GM19467 (cell line): Measurements from ENCODE around the gene TTC27.
"Not testable (repeated sequence)": the region's sequence is repeated elsewhere in the genome, so short reads cannot be mapped to it uniquely, and the experiment has no call there.

Source experiments
- ATAC-seq: cut with Tn5 transposase; IDR thresholded peaks from one replicate; pipeline ENCODE4 v1.9.1; 2021; ENCODE audit warnings: mild to moderate bottlenecking, moderate library complexity; ENCODE audit not compliant: unreplicated experiment

Gene TTC27

DNA sequence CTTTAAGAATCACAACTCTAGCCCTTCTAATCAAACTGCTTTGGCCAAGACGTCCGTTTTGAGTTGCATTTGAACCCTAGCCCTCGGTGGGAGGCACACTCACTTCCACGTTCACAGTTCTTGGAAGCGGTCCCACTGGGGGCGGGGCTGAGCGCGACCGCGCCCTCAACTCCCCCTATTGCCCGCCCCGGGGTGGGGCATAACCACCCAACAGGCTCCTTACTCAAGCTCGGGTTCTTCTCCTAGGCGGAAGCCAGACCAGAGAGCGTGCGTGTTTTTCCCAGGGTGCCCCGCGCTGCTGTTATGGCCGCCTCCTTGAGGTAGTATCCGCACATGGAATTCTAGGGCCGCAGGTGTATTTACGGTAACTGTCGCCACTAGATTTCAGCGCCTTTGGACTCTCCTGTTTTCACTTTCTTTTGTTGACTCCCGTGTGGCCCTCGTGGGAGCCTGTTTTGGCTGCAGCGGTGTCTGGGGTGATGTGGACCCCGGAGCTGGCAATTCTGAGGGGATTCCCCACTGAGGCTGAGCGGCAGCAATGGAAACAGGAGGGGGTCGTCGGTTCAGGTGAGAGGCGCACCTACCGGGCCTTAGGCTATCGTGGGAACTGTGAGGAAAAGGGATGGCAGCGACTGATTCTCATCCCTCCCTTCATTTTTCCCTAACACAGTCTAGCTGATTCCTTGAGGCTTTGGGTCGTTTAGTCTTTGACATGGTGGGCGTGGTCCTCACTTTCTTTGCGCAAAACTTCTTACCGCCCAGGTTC, at the start of gene TTC27:
Gene TTC27 (plus strand): TSS at position 237 of the 766 bp plus-strand sequence. CDS start 243 bp downstream, at position 480.
- ATAC-seq = peak; percentile 100

DNA sequence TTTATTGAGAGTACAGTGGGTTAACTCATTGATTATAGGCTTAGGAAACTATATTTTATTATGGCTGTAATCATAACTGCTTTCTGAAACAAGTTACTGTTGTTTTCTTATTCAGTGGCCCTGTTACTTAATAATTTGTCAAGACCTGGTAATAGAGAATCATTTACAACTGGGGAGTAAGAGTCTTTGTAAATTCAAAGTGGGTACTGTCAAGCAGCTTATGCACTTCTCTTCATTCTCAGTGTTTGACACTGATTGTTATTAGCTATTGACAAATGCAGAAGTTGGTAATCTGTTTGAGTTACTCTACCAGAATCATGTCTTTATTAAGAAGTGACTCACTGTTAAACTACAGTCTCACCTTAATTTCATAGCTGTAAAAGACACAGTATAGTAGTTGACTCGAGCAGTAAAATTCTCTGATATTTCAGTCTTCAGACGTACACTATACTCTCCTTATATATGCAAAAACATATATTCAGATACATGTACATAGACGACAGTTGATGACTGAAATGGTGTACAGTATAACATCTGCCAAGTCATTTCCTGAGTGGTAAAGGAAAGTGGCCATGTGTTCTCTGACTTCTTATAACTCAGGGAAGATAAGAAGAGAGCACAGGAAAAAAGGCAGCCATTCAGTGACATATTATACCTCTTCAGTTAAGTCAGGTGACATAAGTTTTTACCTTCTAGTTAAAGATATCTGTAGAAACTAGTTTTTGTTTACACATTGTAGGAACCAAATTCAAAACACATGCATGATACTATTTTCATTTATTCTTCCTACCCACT, 36.0 kb upstream of the TTC27 start:
- peak; percentile 58 for ATAC-seq

DNA sequence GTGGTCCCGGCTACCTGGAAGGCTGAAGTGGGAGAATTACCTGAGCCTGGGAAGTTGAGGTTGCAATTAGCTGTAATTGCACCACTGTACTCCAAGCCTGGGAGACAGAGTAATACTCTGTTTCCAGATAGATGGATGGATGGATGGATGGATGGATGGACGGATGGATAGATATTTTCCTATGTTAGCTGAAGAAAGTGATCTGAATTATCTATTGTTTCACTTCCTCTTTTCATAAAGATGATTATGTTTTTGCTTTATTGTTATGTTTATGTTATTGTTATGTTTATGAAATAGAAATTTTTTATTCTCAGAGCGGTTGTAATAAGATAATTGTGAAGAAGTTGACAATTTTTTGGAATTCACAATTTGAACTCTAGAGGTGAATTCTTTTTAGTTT, 33.3 kb upstream of the TTC27 start:
- no peak for ATAC-seq

DNA sequence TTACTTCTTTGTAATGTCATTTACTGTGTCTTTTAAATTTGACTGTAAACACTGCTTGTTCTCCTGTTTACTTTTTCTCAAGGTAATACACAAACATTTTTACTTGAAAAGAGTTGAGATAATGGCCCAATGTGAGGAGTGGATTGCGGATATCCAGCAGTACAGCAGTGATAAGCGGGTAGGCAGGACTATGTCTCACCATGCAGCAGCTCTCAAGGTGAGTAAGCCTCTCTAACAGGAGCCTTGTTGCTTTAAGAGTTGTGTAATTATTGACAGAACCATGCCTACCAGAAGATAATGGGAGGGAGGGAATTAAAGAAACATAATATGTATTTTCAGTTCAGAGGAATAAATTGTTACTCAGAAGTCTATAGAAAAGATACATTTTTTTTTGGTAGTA, 16.5 kb upstream of the TTC27 start:
- ATAC-seq = no peak

DNA sequence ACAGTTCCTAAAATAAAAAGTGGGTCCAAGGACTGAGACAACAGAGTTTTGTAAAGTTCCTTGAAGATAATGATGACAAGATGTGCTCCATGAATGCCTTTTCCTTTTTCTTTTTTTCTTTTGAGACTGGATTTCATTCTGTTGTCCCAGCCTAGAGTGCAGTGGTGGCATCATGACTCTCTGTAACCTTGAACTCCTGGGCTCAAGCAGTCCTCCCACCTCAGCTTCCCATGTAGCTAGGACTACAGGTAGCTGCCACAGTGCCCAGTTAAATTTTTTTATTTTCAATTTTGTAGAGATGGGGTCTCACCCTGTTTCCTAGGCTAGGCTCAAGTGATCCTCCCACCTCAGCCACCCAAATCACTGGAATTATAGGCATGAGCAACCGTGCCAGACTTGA, 16.1 kb upstream of the TTC27 start:
- ATAC-seq = no peak

DNA sequence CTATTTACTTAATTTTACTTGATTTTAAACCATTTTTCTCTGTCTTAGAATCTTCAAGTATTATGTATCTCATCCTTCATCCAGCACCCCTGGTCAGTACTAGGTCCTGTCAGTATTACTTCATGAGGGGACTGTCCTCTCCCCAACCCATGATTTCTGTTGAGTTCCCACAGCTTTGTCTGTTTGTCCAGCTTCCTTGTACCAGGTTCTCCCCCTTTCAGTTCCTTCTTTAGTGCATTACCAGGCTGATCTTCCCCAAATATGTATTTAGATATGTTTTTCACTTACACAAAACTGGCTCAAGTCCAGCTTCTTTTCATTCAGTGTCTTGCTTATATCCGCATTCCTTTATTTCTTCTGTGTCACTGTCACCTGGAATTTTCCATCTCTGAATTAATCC, 13.8 kb upstream of the TTC27 start:
- ATAC-seq = no peak

DNA sequence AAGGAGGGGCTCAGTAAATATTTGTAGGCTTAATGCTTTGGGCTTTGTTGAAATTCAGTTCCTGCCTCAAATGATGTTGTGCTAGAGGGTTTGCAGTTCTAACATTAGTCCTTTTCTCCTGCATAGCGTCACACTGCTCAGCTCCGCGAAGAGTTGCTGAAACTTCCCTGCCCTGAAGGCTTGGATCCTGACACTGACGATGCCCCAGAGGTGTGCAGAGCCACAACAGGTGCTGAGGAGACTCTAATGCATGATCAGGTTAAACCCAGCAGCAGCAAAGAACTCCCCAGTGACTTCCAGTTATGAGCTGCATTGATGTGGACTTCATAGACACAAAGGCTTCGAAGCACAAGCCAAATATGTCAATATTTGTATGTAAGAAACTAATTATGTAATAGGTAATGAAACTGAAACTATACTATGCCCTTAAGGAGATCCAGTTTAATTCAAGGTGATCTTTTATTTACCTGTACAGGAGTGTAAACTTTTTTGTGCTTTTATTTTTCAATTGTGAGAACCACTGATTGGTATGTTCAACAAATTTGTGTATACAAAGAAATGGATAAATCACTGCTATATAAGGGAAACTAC, 10.2 kb upstream of the TTC27 start:
- no peak for ATAC-seq

DNA sequence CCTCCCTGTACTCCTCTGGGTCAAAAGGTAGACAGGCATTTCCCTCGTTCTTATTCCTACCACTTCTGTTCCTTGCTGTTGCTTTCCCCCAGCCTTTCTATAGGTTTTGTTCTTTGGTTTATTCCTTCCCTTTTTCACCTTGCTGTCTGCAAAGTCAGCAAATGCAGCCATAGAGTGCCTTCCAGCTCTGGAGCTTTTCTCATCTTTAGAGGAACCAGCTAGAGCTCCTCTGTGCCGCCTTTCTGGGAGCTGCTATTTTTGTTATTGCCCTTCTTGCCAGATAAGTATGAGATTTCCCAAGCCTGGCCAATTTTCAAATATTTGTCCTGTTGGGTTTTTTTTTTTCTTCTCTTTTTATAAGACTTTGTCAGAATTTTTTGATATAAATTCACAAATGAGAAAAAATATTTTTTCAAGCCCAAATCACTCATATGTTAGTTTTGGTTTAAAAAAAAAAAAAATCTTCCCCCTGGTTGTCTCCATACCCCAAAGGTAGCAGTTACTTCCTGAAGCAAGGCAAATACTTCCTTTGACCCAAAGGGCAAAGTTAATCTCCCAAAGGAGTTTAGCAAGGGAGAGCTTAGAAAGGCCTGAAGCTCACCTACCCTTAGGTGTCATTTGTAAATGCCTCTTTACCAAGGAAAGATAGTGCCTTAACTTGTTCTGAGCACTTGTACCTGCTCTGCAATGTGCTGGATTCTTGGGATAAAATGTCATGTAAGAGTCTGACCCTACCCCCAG, 5.1 kb upstream of the TTC27 start:
- ATAC-seq = no peak

DNA sequence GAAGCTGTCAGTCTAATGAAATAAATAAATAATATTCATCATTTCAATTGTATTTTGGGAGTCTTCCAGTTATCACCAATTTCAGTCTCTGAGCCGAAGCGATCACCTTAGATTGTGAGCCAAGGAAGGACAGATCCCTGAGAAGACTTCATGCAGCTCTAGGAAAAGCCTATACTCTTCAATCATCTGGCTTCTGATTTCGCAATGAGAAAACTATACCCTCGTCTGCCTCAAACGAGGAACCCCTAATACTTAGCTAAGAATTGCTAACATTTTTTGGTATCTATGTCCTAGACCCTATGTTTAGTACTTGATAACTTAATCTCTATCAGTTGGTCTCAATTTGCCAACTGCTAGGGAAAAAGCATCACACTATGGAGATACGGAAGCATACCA, 4.5 kb upstream of the TTC27 start:
- no peak for ATAC-seq

DNA sequence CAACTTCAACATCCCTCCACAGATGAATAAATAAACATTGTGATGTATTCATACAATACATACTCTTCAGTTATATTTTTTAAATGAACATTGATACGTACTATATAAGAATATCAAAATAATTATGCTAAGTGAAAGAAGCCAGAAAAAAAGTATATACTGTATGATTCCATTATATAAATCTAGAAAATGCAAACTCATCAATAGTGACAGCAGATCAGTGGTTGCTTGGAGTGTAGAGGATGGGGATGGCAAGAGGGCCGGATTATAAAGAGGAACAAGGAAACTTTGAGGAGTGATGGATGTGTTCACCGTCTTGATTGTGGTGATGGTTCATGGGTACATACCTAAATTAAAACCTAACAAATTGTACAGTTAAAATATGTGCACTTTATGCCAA, 3.0 kb upstream of the TTC27 start:
- ATAC-seq = no peak

DNA sequence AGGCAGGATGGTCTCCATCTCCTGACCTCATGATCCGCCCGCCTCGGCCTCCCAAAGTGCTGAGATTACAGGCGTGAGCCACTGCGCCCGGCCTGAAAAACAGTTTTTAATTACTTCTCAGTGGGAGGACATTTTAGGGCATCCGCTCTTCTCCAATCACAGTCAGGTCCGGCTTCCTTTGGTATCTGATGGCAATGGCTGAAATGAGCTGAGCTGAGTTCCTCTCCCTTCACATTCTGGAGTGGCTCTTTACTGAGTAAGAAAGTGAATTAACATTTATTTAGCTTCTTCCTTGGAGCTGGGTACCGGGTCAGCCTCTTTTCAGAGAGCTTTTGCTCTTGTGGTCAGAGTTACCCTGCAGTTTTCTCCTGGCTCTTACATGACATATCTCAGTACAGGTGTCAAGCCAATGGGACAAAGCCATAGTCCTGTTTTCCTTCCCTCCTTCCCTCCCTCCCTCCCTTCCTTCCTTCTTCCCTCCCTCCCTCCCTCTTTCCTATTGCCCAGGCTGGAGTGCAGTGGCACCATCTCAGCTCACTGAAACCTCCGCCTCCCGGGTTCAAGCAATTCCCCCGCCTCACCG, 1.1 kb upstream of the TTC27 start:
- no peak for ATAC-seq

DNA sequence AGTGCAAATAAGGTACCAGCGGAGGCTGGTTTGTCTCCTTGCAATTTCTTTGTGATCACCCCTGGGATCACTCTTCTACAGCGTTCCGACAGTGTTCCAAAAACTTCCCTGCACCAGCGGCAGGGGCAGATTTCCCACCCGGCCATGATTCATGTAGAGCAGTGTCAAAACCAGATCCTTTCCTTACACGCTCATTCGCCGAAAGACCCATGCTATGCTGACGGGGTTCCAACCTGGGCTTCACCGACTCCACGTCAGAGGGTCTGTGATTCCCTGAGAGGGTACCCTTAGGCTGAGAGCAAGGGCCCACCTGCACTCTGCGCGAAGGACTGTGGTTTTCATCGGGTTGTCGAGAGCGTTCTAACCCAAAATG, 423 bp upstream of the TTC27 start:
- peak; percentile 32 for ATAC-seq

DNA sequence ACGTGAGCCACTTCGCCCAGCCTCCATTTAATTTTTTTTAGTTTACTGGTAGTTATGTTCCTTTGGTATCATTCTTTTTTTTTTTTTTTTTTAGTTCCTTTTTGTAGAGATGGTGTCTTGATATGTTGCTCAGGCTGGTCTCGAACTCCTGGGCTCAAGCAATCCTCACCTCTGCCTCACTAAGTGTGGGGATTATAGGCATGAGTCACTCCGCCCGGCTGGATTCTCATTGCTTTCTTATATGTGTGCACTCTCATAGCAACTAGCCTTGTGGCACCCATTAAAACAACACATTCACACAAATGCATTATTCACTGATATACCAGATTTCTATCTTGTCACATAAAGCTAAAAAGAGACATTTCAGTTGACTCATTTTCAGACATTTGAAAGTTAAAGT, 4.2 kb downstream of the TTC27 start:
- ATAC-seq = no peak

DNA sequence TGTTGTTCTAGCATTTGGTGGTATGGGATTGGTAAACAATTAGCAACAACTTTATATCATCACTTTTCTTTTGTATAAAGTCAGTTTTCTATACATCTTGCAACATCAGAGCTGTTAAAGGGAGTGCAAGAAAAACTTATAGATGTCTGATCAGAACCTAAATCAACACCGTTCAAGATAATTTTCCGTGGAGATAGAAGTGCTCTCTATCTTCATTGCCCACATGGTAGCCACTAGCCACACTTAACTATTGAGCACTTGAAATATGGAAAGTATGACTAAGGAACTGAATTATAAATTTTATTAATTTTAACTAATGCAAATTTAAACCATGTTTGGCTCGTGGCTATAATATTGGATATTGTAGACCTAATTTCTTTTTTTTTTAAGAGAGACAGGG, 5.2 kb downstream of the TTC27 start:
- no peak for ATAC-seq

DNA sequence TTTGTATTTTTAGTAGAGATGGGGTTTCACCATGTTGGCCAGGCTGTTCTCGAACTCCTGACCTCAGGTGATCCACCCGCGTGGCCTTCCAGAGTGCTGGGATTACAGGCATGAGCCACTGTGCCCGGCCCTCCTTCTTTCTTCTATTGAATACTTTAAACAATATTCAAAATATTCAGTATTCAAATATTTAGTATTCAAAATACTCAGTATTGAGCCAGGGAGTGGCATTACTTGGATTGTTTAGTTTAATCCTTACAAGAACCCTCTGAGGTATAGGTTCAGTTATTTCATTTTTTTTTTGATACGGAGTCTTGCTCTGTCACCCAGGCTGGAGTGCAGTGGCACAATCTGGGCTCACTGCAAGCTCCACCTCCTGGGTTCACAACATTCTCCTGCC, 10.7 kb downstream of the TTC27 start:
- not testable (repeated sequence) for ATAC-seq

DNA sequence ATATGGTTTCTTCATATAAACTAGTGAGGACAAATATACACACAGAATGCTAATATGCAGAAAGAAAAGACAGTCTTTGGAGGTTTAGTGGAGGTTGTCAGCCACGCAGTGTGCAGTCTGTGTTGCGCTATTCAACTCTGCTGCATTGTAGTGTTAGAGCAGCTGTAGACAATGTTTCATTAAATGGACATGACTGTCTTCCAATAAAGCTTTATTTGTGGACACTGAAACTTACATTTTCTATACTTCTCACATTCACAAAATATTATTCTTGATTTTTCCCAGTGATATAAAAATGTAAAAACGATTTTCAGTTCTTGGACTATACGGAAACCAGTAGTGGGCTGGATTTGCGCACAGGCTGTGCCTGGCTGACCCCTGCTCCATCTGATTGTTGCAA, 13.3 kb downstream of the TTC27 start:
- no peak for ATAC-seq

DNA sequence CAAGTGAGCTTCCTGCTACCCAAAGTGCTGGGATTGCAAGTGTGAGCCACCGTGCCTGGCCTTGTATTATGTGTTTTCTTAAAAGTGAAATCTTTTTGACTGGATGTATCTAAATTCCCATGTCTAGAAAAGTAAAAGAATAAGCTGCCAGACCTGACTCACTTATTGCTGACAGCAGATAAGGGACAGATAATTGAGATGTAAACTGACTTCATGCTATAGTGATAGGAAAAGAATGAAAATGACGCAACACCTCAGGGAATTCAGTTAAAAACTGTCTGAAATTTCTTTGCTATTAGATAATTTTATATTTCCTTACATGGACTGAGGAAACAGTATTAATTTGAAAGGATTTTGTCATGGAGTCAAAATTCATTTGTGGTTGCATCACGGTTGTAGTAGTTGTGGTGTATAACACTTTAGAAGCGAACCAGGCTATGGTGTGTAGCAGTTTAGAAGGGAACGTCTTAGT, 19.4 kb downstream of the TTC27 start:
- ATAC-seq = no peak

DNA sequence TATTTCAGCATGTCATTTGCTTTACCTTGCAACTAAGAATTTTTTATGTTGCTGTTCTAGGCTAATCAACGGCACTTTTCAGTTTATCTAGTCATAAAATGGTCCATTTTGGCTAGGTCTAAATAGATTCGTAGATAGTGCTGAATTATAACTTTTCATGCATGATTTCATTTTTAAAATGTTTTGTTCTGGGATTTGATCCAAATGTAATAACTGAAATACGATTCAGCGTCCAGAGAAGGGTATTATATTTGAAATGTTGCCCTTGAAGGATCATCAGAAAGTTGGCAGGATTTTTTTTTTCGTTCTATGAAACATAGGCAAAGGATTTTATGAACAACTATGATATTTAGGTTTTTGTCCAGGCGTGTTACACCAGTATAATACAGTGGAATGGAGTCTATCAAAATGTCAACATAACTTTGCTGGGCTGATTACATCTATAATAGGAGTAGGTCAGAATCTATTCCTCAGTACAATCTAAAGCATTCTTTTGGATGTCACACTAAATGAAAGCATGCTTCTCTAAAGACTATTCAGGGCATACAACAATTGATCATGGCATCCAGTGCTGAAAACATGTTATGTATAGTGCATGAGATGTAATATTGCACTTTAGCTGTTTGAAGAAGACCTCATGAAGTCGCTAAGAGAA, 24.8 kb downstream of the TTC27 start:
- ATAC-seq = no peak

DNA sequence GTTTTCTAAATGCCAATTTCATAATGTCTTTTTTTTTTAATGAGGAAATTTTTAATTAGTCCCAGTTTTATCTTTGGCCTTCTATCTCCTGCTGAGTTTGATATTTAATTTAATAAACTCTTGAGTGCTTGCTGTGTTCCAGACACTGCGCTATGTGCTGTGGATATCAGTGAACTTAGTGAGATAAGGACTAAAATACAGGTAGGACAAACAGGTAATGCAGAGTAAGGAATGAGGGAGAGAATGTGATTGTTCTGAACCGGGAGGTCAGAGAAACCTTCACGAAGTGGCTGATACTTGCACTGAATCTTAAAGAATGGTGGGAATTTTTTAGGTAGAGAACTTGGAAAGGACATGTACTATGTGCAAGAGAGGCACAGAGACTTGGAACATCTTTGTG, 28.2 kb downstream of the TTC27 start:
- ATAC-seq = no peak

DNA sequence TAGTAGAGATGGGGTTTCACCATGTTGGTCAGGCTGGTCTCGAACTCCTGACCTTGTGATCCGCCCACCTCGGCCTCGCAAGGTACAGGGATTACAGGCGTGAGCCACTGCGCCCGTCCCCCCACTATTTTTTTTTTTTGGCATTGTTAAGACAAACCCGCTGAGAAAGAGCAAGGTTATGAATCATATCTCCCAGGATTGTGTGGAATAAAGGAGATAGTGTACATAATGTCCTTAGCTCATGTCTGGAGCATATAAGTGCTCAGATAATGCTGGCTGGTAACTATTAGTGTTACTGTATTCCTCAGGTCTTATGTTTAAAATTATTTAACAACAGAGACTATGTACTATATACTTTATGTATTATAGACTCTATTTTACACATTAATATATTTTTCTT, 36.0 kb downstream of the TTC27 start:
- ATAC-seq = no peak
